Measurements from ENCODE around the gene DUSP23. TPM values are rescaled to one million over a fixed set of nuclear protein-coding genes. Genes with fewer than 3 reads are reported as not detected.

Gene DUSP23
- 40.1 to 42.1 TPM (median 41.3 TPM) in 3 replicates for total RNA-seq

GRCh38 chr1:159780583-159781582, at the start of gene DUSP23:
Gene DUSP23 (plus strand): TSS chr1:159780962. CDS start chr1:159781101, 139 bp downstream.
- peaks cover 4% of the 10 kb centered on the region for H3K27me3 Mint-ChIP-seq (ENCODE audit: low read depth)
- H3K36me3 Mint-ChIP-seq: peaks cover 9% of the 10 kb centered on the region

GRCh38 chr1:159737238-159737916, 43.4 kb upstream of the DUSP23 start:
- Mint-ChIP-seq H3K36me3 (no peaks in the 10 kb centered on the region), H3K4me3 (no peak overlapping the region), H3K27ac (no peak overlapping the region), H3K27me3 (ENCODE audit: low read depth) (peaks cover 2% of the 10 kb centered on the region), H3K9me3 (peaks cover 33% of the 10 kb centered on the region), H3K4me1 (no peaks in the 10 kb centered on the region)
- no peak for DNase-seq (ENCODE audit: low spot score in 2 of 2, unreplicated experiment in 2 of 2)
- no peak for TF ChIP-seq CTCF (IDR thresholded peaks at IDR 0.05; ENCODE audit: unreplicated experiment)

More at GRCh38 chr1:159780583-159781582, at the start of gene DUSP23:
- Mint-ChIP-seq H3K27ac (peak within 1 kb of the TSS; percentile 41), H3K4me1 (peaks cover 46% of the 10 kb centered on the region), H3K4me3 (peak within 1 kb of the TSS; percentile 69), H3K9me3 (no peaks in the 10 kb centered on the region)
- TF ChIP-seq CTCF (IDR thresholded peaks at IDR 0.05; ENCODE audit: unreplicated experiment): peak; percentile 90
- DNase-seq (ENCODE audit: low spot score in 2 of 2, unreplicated experiment in 2 of 2): peak; percentile 88 to 95

DNA sequence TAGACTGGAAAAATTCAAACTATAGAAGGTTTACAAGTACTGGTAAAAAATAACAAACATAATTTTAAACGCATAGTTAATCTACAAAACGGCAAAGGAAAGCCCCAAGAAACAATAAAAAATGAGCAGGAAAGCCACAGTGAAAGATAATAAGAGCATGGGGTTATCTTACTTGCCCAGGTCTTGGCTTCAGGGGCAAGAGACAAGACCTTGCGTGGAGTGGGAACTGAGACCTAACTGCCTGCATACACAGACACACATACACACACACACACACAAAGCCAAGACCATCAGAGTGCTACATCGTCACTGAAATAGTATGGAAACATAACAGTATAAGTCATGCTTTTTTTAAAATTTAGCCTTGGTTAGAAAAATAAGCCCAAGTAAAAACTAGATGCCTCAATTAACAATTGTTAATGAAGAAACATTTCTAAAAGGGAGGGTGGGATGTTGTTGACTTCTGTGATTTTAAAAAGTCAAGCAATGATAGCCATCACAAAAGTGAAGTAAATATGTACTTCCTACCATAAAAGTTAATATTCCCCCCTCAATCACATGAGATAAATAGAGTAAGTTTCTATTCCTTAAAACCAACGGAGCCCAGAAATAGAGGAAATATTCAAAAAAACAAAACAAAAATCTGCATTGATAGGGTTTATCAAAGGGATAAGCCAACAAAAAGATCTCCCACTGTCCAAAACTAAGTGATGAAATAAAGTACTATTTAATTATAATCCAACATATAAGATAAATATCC, 36.9 kb upstream of the DUSP23 start:
- Mint-ChIP-seq H3K4me1 (no peaks in the 10 kb centered on the region), H3K9me3 (peaks cover 37% of the 10 kb centered on the region)
- no peak for TF ChIP-seq CTCF (IDR thresholded peaks at IDR 0.05; ENCODE audit: unreplicated experiment)

DNA sequence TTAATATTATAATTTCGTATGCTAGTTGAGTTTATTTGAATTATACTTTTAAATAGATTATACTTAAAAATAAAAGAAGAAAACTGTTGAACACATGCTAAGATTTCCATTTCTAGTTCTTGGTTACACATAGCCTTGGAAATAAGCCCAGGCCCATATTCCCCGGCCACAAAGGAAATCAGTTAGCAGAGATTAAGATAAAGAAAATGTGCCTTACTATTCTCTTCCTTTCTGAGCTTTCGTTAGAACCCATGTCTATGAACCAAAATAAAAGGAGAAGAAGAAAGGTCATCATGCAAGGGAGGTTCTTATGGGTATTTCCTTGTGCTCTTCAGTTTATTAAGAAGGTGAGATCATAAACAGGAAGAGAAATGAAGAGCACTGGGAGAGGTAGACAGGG, 34.1 kb upstream of the DUSP23 start:
- H3K36me3 Mint-ChIP-seq: no peaks in the 10 kb centered on the region
- H3K4me1 Mint-ChIP-seq: no peaks in the 10 kb centered on the region
- H3K9me3 Mint-ChIP-seq: peaks cover 27% of the 10 kb centered on the region
- no peak for DNase-seq (ENCODE audit: low spot score in 2 of 2, unreplicated experiment in 2 of 2)
- TF ChIP-seq CTCF (IDR thresholded peaks at IDR 0.05; ENCODE audit: unreplicated experiment): no peak
- H3K4me3 Mint-ChIP-seq: no peak overlapping the region
- H3K27ac Mint-ChIP-seq: no peak overlapping the region
- no peaks in the 10 kb centered on the region for H3K27me3 Mint-ChIP-seq (ENCODE audit: low read depth)

More for the DNA sequence above, 36.9 kb upstream of the DUSP23 start:
- Mint-ChIP-seq H3K4me3 (no peak overlapping the region), H3K36me3 (no peaks in the 10 kb centered on the region), H3K27me3 (ENCODE audit: low read depth) (peaks cover 2% of the 10 kb centered on the region), H3K27ac (no peak overlapping the region)
- no peak for DNase-seq (ENCODE audit: low spot score in 2 of 2, unreplicated experiment in 2 of 2)

GRCh38 chr1:159748370-159748769, 32.4 kb upstream of the DUSP23 start:
- no peak overlapping the region for H3K4me3 Mint-ChIP-seq

More at GRCh38 chr1:159748370-159748769, 32.4 kb upstream of the DUSP23 start:
- DNase-seq (ENCODE audit: low spot score in 2 of 2, unreplicated experiment in 2 of 2): no peak
- Mint-ChIP-seq H3K9me3 (peaks cover 15% of the 10 kb centered on the region), H3K27ac (no peak overlapping the region), H3K4me1 (no peaks in the 10 kb centered on the region), H3K27me3 (ENCODE audit: low read depth) (no peaks in the 10 kb centered on the region), H3K36me3 (no peaks in the 10 kb centered on the region)
- no peak for TF ChIP-seq CTCF (IDR thresholded peaks at IDR 0.05; ENCODE audit: unreplicated experiment)

Measured in mesothelial cell of epicardium (in vitro differentiated cells).